NCI-H2029 (cell line): ENCODE results near the gene PRKN.
"Not testable (repeated sequence)": the region's sequence is repeated elsewhere in the genome, so short reads cannot be mapped to it uniquely, and the experiment has no call there.

Experiments used
- DNase-seq: peaks from one replicate; lab custom pipeline; 2025; lab: John Stamatoyannopoulos, UW

PRKN gene

GRCh38 chr6:162450358-162450757 lies 277.2 kb downstream of the PRKN start:
- DNase-seq, result no peak

GRCh38 chr6:162448294-162448693 lies 279.3 kb downstream of the PRKN start:
- DNase-seq, result no peak

- DNase-seq, result peak; percentile 25
These were observed 284.5 kb downstream of the PRKN start for GRCh38 chr6:162443101-162443500.

GRCh38 chr6:162442687-162443086 lies 284.9 kb downstream of the PRKN start:
- no peak for DNase-seq

- DNase-seq, result no peak
These were observed 285.6 kb downstream of the PRKN start for GRCh38 chr6:162441991-162442390.

- no peak for DNase-seq
These were observed 288.6 kb downstream of the PRKN start for GRCh38 chr6:162438980-162439379.

GRCh38 chr6:162435071-162435470 lies 292.5 kb downstream of the PRKN start:
- no peak for DNase-seq

GRCh38 chr6:162421004-162421403 lies 306.6 kb downstream of the PRKN start:
- no peak for DNase-seq

- DNase-seq, result no peak
These were observed 310.6 kb downstream of the PRKN start for GRCh38 chr6:162416831-162417537.

- no peak for DNase-seq
These were observed 311.3 kb downstream of the PRKN start for GRCh38 chr6:162416307-162416706.

GRCh38 chr6:162409741-162410691 lies 317.6 kb downstream of the PRKN start:
- no peak for DNase-seq

GRCh38 chr6:162408826-162409535 lies 318.6 kb downstream of the PRKN start:
- DNase-seq, result no peak

- no peak for DNase-seq
These were observed 322.6 kb downstream of the PRKN start for GRCh38 chr6:162404951-162405350.

GRCh38 chr6:162403031-162403430 lies 324.5 kb downstream of the PRKN start:
- no peak for DNase-seq

- no peak for DNase-seq
These were observed 332.4 kb downstream of the PRKN start for GRCh38 chr6:162395181-162395580.

- not testable (repeated sequence) for DNase-seq
These were observed 336.4 kb downstream of the PRKN start for GRCh38 chr6:162390961-162391811.

GRCh38 chr6:162389343-162390085 lies 338.1 kb downstream of the PRKN start:
- no peak for DNase-seq

- no peak for DNase-seq
These were observed 339.2 kb downstream of the PRKN start for GRCh38 chr6:162388383-162388777.

GRCh38 chr6:162387718-162388382 lies 339.7 kb downstream of the PRKN start:
- no peak for DNase-seq

GRCh38 chr6:162385980-162386379 lies 341.6 kb downstream of the PRKN start:
- no peak for DNase-seq
